Sigmoid colon (tissue), 4 donors: ENCODE measurements around the gene SLC6A15.

Experiments
- EP300 ChIP-seq, 4 donors: sonication (generic); formaldehyde crosslinking; IDR thresholded peaks; one replicate each; pipeline ENCODE4 v1.6.1; 2017; ENCODE audit warnings: antibody characterized with exemption in 4 of 4
- POLR2A ChIP-seq, 2 donors: fragments of 450-650 bp; IDR thresholded peaks; one replicate each; pipeline ENCODE4 v1.6.1; 2016; ENCODE audit warnings: antibody characterized with exemption in 2 of 2, mild to moderate bottlenecking in 2 of 2, moderate library complexity in 2 of 2
- POLR2AphosphoS5 ChIP-seq, 4 donors: sonication (generic); formaldehyde crosslinking; IDR thresholded peaks; one replicate each; pipeline ENCODE4 v1.6.1; 2017; ENCODE audit warnings: antibody characterized with exemption in 4 of 4
- TF ChIP-seq, protein P1 (sequence below), 4 experiments: fragments of 450-650 bp in 3 of 4; fragments of 200-600 bp in 1 of 4; IDR thresholded peaks; one replicate each; pipeline ENCODE4 v1.5.1; 2016 to 2019; ENCODE audit warnings: antibody characterized with exemption in 4 of 4, mild to moderate bottlenecking in 3 of 4, moderate library complexity in 2 of 4

DNA sequence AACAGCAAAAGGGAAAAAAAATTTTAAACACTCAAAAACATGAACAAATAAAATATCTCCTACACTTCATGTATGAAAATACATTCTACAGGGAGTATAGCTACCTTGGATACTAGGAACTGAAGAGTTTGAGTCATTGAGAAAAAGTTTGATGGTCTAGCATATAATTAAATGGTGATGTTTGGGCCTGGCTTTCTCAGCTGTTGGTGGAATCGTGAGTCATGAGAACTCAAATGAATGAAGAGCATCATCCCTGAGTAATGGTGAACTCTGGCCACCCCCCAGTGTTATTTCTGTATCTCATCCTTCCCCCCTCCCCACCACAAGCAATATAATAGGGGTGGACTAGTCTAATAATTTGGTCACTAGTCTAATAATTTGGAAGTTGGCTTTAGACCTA, 6.7 kb upstream of the SLC6A15 start:
- TF ChIP-seq POLR2A (IDR thresholded peaks at IDR 0.05) (no peak), POLR2AphosphoS5 (IDR thresholded peaks at IDR 0.05) (no peak), EP300 (IDR thresholded peaks at IDR 0.05) (no peak)
- TF ChIP-seq, protein P1, sequence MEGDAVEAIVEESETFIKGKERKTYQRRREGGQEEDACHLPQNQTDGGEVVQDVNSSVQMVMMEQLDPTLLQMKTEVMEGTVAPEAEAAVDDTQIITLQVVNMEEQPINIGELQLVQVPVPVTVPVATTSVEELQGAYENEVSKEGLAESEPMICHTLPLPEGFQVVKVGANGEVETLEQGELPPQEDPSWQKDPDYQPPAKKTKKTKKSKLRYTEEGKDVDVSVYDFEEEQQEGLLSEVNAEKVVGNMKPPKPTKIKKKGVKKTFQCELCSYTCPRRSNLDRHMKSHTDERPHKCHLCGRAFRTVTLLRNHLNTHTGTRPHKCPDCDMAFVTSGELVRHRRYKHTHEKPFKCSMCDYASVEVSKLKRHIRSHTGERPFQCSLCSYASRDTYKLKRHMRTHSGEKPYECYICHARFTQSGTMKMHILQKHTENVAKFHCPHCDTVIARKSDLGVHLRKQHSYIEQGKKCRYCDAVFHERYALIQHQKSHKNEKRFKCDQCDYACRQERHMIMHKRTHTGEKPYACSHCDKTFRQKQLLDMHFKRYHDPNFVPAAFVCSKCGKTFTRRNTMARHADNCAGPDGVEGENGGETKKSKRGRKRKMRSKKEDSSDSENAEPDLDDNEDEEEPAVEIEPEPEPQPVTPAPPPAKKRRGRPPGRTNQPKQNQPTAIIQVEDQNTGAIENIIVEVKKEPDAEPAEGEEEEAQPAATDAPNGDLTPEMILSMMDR (IDR thresholded peaks at IDR 0.05) = no peak
